Measurements from ENCODE around the gene FBXW11.
"Not testable (repeated sequence)": the region's sequence is repeated elsewhere in the genome, so short reads cannot be mapped to it uniquely, and the experiment has no call there.

Gene FBXW11

DNA sequence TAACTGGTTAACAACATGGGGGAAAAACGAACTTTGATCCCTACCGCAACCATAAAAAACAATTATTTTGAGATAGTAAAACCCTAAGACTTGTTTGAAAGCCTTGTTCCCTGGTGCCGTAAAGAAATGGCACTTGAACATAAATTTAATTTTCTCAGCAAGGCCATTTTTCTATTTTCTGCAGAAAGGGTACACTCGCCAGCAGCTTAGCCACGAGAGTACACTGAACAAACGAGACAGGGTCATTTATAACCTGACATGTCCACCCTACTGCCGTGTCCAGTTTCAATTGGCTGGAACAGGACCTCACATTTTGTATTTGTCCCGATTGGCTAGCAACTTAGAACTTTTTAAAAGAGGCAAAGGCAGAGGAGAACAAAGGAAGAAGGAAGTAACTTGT is 26.8 kb downstream of the FBXW11 start:
- DNase-seq = no peak

DNA sequence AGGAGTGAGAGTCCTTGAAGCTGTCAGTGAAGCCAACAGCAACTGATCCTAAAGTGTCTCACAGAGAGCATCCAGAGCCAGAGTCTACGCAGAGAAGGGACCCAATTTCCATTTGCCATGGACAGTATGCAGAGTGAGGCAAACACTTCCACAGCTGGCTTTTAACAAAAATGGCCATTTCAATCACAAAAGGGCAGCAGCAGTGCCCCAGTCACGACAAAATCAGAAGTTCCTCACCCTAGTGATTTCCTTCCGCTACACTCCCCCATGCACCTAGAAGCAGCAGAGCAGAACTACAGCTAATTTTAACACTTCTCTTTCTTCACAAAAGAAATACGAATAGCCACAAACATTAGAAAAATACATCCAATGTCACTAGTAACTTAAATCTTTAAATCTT is 27.9 kb downstream of the FBXW11 start:
- DNase-seq = no peak

DNA sequence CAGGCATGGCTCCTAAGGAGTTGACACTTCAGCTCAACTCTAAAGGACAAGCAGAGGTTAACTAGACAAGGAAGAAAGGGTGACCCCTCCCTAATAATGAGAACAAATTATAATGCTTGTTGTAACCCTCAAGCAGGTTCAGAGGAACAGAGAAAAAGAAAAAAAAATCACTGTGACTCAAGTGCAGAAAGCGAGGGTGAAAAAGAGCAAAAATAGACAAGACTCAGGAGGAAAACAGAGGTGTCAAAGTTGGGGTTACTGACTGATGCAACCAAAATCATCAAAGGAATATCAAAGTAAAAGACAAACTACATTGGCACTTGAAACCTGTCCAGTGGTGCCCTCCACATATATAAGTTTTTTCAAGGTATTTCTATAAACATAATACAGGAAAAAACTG is 28.4 kb downstream of the FBXW11 start:
- no peak for DNase-seq

GRCh38 chr5:171977244-171977950 is 29.0 kb downstream of the FBXW11 start:
- DNase-seq = not testable (repeated sequence)

DNA sequence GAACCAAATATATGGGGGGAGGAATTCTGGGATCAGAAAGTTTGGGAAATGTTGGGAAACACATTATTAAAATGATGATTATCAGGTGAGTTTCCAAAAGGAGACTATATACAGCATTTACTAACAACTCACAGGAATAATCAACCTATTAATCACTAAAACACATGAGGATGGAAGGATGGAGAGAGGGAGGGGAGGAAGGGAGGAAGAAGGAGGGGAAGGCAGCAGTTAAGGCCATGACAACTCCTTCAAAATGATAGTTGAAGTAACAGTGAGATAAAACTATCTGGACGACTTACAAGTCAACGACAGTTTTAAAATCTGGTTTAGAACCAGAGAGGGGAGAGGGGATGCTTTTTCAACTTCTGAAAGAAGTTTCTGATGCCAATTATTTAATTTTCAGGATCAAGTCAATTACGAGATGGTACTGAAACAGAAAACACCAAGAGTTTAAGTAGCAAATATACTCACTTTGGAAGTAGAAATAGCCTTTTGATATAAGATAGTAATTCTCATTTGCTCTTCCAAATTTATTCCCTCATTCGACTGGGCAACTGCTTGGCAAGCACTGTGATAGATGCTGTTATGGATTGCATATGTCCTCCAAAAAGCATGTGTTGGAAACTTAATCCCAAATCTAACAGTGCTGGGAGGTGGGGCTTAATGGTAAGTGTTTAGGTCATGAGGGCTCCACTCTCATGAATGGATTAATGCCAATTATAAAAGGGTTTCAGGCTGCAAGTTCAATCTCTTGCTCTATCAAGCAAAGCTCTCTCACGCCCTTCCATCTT is 30.4 kb downstream of the FBXW11 start:
- no peak for DNase-seq

GRCh38 chr5:171975262-171975876 is 31.1 kb downstream of the FBXW11 start:
- DNase-seq = no peak

DNA sequence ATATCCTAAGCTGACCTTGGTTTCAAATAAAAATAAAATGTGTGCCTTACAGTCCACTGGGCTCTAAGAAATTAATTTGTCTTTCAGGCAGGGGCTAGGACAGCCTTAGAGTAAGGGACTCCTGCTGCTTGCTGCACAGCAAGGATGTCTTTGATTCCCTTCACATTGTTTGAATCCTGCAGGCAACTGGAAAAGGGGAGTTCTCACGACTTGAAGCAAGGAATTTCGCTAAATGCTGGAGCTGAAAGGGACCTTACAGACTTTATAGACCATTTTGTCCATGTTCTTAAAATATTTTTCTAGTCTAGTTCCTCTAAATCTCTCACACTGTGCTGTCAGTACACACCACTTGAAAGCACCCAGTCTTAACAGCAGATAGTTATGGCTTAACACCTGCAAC is 35.6 kb downstream of the FBXW11 start:
- DNase-seq = no peak

DNA sequence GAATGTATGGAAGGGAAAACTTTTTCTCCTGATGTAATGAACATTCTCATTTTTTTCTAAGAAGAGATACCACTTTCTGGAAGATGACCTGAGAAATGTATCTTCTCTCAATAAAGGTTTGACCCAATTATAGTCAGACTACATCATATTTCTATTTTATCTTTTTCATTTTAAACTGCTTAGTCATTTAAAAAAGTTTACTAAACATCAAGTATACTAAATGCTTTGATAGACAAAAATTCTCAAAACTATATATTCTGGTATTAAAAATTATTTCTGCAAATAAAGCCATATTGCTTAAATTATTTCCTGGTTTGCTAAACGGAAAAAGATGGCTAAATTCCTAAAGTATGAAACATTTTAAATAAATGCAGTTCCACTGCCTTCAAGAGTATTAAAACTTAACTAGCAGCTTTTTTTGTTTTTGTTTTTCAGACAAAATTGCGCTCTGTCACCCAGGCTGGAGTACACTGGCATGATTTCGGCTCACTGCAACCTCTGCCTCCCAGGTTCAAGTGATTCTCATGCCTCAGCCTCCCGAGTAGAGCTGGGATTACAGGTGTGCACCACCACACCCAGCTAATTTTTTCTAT is 37.1 kb downstream of the FBXW11 start:
- no peak for DNase-seq

DNA sequence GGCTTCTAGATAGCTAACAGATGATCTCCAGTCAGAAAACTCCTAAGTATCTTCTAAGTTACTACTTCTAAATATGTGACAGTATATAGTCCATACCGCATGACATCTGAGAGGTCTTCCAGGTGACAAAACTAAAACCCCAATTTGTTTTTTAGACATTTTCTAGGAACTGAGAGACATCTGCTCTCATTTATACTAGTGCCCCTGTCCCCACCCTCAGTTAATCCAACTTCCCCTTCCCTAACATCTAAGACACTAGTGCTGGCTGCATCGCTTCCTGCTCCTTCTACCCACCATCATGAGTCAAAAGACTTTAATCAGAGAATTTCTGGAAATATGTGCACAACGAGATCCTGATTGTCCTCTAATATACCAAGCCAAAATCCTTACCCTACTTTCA is 37.9 kb downstream of the FBXW11 start:
- no peak for DNase-seq

DNA sequence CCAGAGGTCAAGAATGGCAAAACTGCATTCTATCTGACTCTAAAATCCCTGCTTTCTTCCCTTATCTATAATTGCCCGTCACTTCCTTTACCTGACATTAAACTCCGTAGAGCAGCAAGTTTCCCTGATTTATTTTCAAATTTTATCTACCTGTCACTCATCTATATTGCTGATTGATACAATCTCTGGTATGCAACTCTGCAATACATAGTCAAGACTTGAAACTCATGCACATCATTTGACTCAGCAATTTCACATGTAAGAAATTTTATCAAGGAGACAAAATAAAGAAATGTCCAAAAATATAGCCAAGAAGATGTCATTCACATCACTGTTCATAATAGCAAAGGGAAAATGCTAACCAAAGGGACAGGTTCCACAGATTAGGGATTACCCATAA is 39.5 kb downstream of the FBXW11 start:
- DNase-seq = no peak

- no peak for DNase-seq
Observed at GRCh38 chr5:171966270-171966669, 40.2 kb downstream of the FBXW11 start.

DNA sequence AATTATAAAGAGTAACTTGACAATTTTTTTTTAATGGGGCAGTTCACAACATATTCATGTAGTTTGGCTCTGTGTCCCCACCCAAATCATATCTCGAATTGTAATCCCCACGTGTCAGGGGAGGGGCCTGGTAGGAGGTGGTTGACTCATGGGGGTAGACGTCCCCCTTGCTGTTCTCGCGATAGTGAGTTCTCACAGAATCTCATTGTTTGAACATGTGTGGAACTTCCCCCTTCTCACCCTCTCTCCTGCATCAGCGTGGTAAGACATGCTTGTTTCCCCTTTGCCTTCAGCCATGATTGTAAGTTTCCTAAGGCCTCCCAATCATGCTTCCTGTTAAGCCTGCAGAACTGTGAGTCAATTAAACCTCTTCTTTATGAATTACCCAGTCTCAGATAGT is 40.7 kb downstream of the FBXW11 start:
- DNase-seq = peak; percentile 24

DNA sequence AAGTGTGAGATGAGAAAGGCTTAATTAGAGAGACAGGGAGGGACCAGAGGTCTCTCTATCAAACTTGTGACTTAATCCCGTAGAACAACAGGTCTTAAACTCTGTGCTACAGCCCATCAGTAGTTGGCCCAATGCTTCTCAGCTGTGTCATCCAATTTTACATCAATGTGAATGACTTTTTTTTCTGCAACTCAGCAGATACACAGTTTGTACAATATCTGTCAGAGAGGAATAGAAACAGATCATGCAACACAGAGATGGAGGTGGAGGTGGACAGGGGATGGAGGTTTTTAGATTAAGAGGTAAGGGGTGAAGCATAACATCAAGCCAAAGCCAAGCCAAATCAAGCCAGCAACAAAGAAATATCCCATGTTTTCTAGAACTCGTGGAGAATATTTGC is 43.0 kb downstream of the FBXW11 start:
- no peak for DNase-seq

DNA sequence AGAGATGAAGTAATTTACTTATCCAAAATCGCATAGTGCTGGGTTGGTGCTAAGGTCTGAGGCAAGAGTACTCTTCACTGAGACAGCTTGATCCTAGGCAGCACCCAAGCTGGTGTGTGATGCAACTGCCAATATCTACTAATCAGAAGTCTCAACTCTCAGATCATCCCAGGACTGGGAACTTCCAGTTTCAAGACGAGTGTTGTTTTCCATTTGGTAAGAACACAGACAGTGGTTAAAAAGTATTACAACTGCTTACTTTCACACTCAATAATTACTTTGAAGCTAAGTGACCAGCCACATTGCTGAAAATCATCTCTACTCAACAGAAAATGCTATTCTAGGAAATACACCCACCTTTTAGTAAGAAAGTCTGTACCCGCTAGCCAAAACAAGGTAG is 45.3 kb downstream of the FBXW11 start:
- DNase-seq = no peak

GRCh38 chr5:171957591-171958251 is 48.7 kb downstream of the FBXW11 start:
- DNase-seq = no peak

- DNase-seq = no peak
Observed at GRCh38 chr5:171956887-171957495, 49.4 kb downstream of the FBXW11 start.

DNA sequence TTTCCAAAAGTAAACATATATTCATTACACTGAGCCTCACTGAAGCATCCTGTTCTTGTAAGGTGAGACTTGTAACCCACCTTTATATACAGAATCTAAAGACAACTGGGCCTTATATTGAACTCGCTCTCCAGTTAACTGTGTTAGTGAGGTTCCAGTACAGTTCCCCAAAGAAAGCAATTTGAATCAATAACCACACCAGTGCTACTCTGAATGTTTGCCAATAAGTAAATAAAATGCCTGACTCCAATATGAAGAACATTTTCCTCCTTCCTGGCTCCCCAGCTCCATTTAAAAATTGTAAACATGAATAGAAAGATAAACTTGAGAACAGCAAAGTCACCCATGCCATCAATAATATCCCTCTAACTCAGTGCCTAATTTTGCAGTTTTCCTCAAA is 50.1 kb downstream of the FBXW11 start:
- no peak for DNase-seq

GRCh38 chr5:171955761-171956160 is 50.7 kb downstream of the FBXW11 start:
- no peak for DNase-seq

GRCh38 chr5:171954721-171955120 is 51.7 kb downstream of the FBXW11 start:
- no peak for DNase-seq

GRCh38 chr5:171953860-171954701 is 52.4 kb downstream of the FBXW11 start:
- no peak for DNase-seq

DNA sequence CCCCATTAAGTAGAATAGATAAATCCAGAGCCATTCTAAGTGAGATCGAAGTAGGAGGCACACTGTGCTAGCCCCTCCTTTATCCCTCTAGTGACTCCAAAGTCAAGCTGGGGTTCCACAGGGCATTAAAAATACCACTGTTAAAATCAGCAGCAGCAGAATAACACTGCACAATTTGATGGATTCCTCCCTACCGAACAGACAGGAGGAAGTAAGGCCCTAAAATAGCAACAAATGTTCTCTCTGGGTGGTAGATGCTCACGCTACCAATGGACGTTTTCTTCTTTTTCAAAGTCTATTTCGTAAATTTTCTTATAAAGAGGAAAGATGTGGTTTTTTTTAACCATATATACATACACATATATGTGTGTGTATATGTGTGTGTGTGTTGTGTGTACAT is 54.4 kb downstream of the FBXW11 start:
- no peak for DNase-seq

- DNase-seq = no peak
Observed at GRCh38 chr5:171951218-171951617, 55.2 kb downstream of the FBXW11 start.
